ENCODE measurements around the gene ARF5.

Gene ARF5

DNA sequence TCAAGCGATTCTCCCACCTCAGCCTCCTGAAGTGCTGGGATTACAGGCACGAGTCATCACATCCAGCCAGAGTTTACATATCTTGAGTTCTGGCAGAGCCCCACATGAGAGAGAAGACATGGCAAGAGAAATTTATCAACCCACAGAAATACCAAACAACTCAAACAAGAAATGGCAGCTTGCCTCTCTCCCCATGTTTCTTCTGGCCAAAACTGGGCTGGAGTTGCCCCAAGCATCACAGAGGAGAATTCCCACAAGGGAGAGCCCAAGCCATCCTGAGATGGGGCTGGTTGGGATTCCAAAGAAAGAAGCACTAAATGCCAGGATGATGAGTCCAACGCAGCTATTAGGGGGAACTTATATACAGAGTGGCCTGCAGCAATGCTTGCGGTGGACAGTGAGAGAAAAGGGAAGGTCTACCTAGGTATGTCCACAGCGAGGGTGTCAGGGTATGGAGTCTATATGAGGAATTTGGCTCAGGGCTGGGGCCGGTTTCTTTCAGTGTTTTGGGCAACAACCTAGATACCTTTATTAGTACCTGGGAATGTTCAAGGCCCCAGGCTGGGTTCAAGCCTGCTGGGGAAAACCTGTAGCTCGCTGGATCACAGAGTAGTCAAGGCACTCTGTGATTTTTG is 44.2 kb downstream of the ARF5 start:
- DNase-seq = no peak
- Histone ChIP-seq H2AFZ (ENCODE audit: low read depth, low read length) (no peak overlapping the region), H3K9me3 (ENCODE audit: insufficient read depth, low read length, severe bottlenecking) (no peaks in the 10 kb centered on the region), H3K9ac (ENCODE audit: low read depth, low read length) (no peak overlapping the region), H3K27ac (ENCODE audit: low read length) (no peak overlapping the region), H3K4me1 (ENCODE audit: insufficient read depth, low read length) (no peaks in the 10 kb centered on the region), H4K20me1 (ENCODE audit: insufficient read depth, low read length) (no peaks in the 10 kb centered on the region), H3K4me3 (ENCODE audit: low read depth in 1 of 2, low read length in 2 of 2) (no peak overlapping the region), H3K27me3 (ENCODE audit: insufficient read depth, low read length, poor library complexity) (peaks cover 11% of the 10 kb centered on the region), H3K4me2 (ENCODE audit: insufficient read depth, low read length) (no peak overlapping the region), H3K79me2 (ENCODE audit: insufficient read depth, low read length) (no peaks in the 10 kb centered on the region), H3K36me3 (ENCODE audit: insufficient read depth, low read length) (no peaks in the 10 kb centered on the region)
- ATAC-seq (ENCODE audit: insufficient read depth, low read depth) = no peak
- no peak for TF ChIP-seq EZH2 (IDR thresholded peaks at IDR 0.05; ENCODE audit: borderline replicate concordance, low read depth, low read length, severe bottlenecking)

DNA sequence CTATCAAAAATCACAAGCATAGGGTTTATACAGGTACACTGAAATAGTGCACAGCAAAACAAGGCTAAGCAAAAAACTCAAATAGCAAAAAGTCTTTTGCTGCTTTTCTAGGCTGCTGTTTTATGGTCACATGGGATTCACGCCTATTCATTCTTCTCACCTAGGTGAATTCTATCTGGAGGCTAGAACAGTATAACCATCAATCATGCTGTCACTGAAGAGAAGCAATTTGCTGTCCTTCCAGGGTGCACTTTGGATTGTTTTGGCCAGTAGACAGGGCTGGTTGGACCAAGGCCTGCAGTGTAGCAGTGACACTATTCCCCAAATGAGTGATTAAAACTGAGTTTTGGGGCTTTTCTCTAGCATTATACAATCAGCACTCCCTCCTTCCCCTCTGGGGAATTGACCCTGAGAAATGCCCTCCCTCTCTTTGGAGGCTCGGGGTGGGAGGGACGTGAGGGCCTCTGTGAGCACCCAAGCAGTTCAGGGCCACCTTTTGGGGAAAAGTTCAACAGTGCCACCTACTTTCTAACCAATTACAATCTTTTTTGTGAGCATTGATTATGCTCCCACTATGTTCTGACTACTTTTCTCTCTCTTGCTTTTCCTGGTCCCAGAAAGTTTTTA is 47.6 kb downstream of the ARF5 start:
- Histone ChIP-seq H3K36me3 (ENCODE audit: insufficient read depth, low read length) (no peaks in the 10 kb centered on the region), H3K27me3 (ENCODE audit: insufficient read depth, low read length, poor library complexity) (peaks cover 7% of the 10 kb centered on the region), H3K4me1 (ENCODE audit: insufficient read depth, low read length) (no peaks in the 10 kb centered on the region), H3K27ac (ENCODE audit: low read length) (no peak overlapping the region), H2AFZ (ENCODE audit: low read depth, low read length) (no peak overlapping the region), H3K4me2 (ENCODE audit: insufficient read depth, low read length) (no peak overlapping the region), H3K79me2 (ENCODE audit: insufficient read depth, low read length) (no peaks in the 10 kb centered on the region), H3K9ac (ENCODE audit: low read depth, low read length) (no peak overlapping the region), H3K4me3 (ENCODE audit: low read depth in 1 of 2, low read length in 2 of 2) (no peak overlapping the region), H3K9me3 (ENCODE audit: insufficient read depth, low read length, severe bottlenecking) (no peaks in the 10 kb centered on the region), H4K20me1 (ENCODE audit: insufficient read depth, low read length) (no peaks in the 10 kb centered on the region)
- TF ChIP-seq EZH2 (IDR thresholded peaks at IDR 0.05; ENCODE audit: borderline replicate concordance, low read depth, low read length, severe bottlenecking) = no peak
- TF ChIP-seq, protein P1, sequence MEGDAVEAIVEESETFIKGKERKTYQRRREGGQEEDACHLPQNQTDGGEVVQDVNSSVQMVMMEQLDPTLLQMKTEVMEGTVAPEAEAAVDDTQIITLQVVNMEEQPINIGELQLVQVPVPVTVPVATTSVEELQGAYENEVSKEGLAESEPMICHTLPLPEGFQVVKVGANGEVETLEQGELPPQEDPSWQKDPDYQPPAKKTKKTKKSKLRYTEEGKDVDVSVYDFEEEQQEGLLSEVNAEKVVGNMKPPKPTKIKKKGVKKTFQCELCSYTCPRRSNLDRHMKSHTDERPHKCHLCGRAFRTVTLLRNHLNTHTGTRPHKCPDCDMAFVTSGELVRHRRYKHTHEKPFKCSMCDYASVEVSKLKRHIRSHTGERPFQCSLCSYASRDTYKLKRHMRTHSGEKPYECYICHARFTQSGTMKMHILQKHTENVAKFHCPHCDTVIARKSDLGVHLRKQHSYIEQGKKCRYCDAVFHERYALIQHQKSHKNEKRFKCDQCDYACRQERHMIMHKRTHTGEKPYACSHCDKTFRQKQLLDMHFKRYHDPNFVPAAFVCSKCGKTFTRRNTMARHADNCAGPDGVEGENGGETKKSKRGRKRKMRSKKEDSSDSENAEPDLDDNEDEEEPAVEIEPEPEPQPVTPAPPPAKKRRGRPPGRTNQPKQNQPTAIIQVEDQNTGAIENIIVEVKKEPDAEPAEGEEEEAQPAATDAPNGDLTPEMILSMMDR (IDR thresholded peaks at IDR 0.05; ENCODE audit: borderline replicate concordance, extremely low read depth, low read length, poor library complexity, severe bottlenecking) = no peak
- ATAC-seq (ENCODE audit: insufficient read depth, low read depth) = no peak
- no peak for DNase-seq

DNA sequence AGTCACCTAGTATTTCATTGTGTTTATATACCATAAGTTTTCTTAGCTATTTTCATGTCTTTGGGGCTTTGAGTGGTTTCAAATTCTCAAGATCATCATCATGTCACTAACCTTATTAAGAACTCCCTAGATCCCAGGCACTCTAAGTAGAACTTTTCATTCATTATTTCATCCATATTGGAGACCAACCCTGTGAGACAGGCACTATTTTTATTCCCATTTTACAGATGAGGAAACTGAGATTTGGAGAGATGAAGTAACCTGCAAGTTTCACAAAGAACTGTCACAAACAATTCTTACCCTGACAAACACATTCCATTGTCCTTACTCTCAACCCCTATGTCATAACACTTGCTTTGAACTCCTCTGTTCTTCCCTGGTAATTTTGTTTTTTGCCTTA is 50.0 kb downstream of the ARF5 start:
- no peaks in the 10 kb centered on the region for H3K4me1 ChIP-seq (ENCODE audit: insufficient read depth, low read length)
- no peaks in the 10 kb centered on the region for H3K36me3 ChIP-seq (ENCODE audit: insufficient read depth, low read length)
- H3K79me2 ChIP-seq (ENCODE audit: insufficient read depth, low read length) = no peaks in the 10 kb centered on the region
- H3K9ac ChIP-seq (ENCODE audit: low read depth, low read length) = no peak overlapping the region
- ATAC-seq (ENCODE audit: insufficient read depth, low read depth) (no peak), DNase-seq (no peak)
- peaks cover 7% of the 10 kb centered on the region for H3K27me3 ChIP-seq (ENCODE audit: insufficient read depth, low read length, poor library complexity)
- H4K20me1 ChIP-seq (ENCODE audit: insufficient read depth, low read length) = no peaks in the 10 kb centered on the region
- TF ChIP-seq, protein P1 (IDR thresholded peaks at IDR 0.05; ENCODE audit: borderline replicate concordance, extremely low read depth, low read length, poor library complexity, severe bottlenecking) = no peak
- TF ChIP-seq EZH2 (IDR thresholded peaks at IDR 0.05; ENCODE audit: borderline replicate concordance, low read depth, low read length, severe bottlenecking) = no peak
- no peak overlapping the region for H3K4me2 ChIP-seq (ENCODE audit: insufficient read depth, low read length)
- no peak overlapping the region for H3K4me3 ChIP-seq (ENCODE audit: low read depth in 1 of 2, low read length in 2 of 2)
- H2AFZ ChIP-seq (ENCODE audit: low read depth, low read length) = no peak overlapping the region
- no peaks in the 10 kb centered on the region for H3K9me3 ChIP-seq (ENCODE audit: insufficient read depth, low read length, severe bottlenecking)
- H3K27ac ChIP-seq (ENCODE audit: low read length) = no peak overlapping the region

Data from DND-41 (cell line).